ENCODE data around the gene TPST2.

Gene TPST2

GRCh38 chr22:26581026-26581425, 8.9 kb downstream of the TPST2 start:
- no peak for DNase-seq (ENCODE audit: low spot score)
- Mint-ChIP-seq H3K27ac (peak overlapping the region; percentile 3), H3K4me3 (peak overlapping the region; percentile 1), H3K9me3 (no peaks in the 10 kb centered on the region), H3K27me3 (ENCODE audit: low read depth) (no peaks in the 10 kb centered on the region), H3K36me3 (ENCODE audit: low read depth) (peaks cover 17% of the 10 kb centered on the region), H3K4me1 (ENCODE audit: low read depth) (peaks cover 36% of the 10 kb centered on the region)

GRCh38 chr22:26580240-26580962, 9.5 kb downstream of the TPST2 start:
- Mint-ChIP-seq H3K27me3 (ENCODE audit: low read depth) (no peaks in the 10 kb centered on the region), H3K4me3 (peak overlapping the region; percentile 65), H3K4me1 (ENCODE audit: low read depth) (peaks cover 33% of the 10 kb centered on the region)

DNA sequence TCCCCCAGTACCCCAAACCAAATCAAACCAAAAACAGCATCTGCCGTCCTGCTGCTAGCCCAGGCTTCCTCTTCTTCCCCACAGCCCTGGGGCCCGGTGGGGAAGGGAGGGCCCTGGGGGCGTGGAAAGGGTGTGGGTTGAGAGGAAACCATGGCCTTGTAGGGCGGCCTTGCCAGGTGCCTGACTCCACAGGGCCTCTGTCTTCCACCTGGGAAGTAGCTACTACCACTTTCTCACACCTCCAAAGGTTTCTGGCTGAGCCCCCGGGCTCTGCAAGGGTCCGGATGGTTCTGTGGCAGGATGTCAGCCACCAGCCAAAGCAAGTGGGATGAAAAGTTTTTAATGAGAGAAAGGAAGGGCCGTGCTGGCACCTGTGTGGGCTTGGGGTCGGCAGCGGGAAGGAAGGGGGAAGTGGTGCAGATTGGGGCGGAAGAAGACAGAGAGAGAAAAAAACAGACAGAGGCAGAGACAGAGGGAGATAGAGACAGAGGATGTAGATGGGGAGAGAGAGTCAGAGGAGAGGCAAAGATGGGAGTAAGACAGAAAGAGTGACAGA, 10.5 kb downstream of the TPST2 start:
- Mint-ChIP-seq H3K27me3 (ENCODE audit: low read depth) (no peaks in the 10 kb centered on the region), H3K36me3 (ENCODE audit: low read depth) (peaks cover 16% of the 10 kb centered on the region), H3K27ac (peak overlapping the region; percentile 84), H3K4me1 (ENCODE audit: low read depth) (peaks cover 29% of the 10 kb centered on the region), H3K4me3 (peak overlapping the region; percentile 65), H3K9me3 (no peaks in the 10 kb centered on the region)
- DNase-seq (ENCODE audit: low spot score) = peak; percentile 28

More at GRCh38 chr22:26580240-26580962, 9.5 kb downstream of the TPST2 start:
- H3K9me3 Mint-ChIP-seq = no peaks in the 10 kb centered on the region
- peaks cover 17% of the 10 kb centered on the region for H3K36me3 Mint-ChIP-seq (ENCODE audit: low read depth)
- DNase-seq (ENCODE audit: low spot score) = no peak
- peak overlapping the region; percentile 84 for H3K27ac Mint-ChIP-seq

DNA sequence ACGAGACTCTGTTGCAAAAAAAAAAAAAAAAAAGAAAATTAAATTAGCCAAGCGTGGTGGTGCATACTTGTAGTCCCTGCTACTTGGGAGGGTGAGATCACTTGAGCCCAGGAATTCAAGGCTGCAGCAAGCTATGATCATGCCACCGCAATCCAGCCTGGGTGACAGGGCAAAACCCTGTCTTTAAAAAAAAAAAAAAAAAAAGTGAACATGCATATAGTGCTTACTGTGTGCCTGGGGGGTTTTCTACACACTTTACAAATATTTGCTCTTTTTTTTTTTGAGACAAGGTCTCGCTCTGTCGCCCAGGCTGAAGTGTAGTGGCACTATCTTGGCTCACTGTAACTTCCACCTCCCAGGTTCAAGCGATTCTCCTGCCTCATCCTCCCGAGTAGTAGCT, 12.9 kb downstream of the TPST2 start:
- Mint-ChIP-seq H3K4me1 (ENCODE audit: low read depth) (peaks cover 28% of the 10 kb centered on the region), H3K36me3 (ENCODE audit: low read depth) (peaks cover 13% of the 10 kb centered on the region), H3K4me3 (no peak overlapping the region), H3K27me3 (ENCODE audit: low read depth) (no peaks in the 10 kb centered on the region), H3K27ac (no peak overlapping the region), H3K9me3 (no peaks in the 10 kb centered on the region)
- DNase-seq (ENCODE audit: low spot score) = no peak

DNA sequence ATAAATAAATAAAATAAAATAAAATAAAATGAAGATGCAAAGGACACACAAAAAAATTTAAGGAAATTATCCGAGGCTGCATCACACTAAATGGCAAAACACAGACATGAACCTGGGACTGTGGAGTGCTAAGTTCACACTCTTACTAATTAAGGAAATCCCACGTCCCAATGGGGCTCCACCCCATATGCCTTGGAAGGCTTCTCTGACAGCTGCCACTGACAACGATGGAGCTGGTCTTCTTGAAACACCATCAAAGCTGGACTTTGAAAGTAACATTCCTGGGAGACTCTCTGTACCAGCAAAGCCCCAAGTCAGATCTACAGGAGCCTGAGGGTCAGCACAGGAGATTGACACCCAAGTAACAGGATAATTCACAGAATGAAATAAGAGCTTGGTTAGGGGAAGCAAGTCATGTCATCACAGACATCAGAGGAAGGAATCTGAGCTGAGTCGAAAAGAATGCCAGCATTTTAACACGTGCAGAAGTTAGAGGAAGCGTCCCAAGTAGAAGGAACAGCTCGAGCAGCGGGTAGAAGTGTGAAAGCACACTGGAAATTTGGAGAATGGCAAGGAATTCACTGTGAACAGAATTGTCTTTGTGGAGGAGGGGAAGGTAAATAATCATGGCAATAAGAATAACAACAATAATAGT, 13.8 kb downstream of the TPST2 start:
- no peaks in the 10 kb centered on the region for H3K9me3 Mint-ChIP-seq
- H3K36me3 Mint-ChIP-seq (ENCODE audit: low read depth) = peaks cover 13% of the 10 kb centered on the region
- H3K27me3 Mint-ChIP-seq (ENCODE audit: low read depth) = no peaks in the 10 kb centered on the region
- H3K27ac Mint-ChIP-seq = peak overlapping the region; percentile 57
- H3K4me3 Mint-ChIP-seq = no peak overlapping the region
- DNase-seq (ENCODE audit: low spot score) = no peak
- H3K4me1 Mint-ChIP-seq (ENCODE audit: low read depth) = peaks cover 28% of the 10 kb centered on the region

- H3K36me3 Mint-ChIP-seq (ENCODE audit: low read depth) = peaks cover 9% of the 10 kb centered on the region
- no peaks in the 10 kb centered on the region for H3K27me3 Mint-ChIP-seq (ENCODE audit: low read depth)
- no peak overlapping the region for H3K4me3 Mint-ChIP-seq
- no peaks in the 10 kb centered on the region for H3K9me3 Mint-ChIP-seq
- H3K4me1 Mint-ChIP-seq (ENCODE audit: low read depth) = peaks cover 15% of the 10 kb centered on the region
- no peak for DNase-seq (ENCODE audit: low spot score)
- no peak overlapping the region for H3K27ac Mint-ChIP-seq
These were observed 15.8 kb downstream of the TPST2 start for GRCh38 chr22:26574001-26574723.

DNA sequence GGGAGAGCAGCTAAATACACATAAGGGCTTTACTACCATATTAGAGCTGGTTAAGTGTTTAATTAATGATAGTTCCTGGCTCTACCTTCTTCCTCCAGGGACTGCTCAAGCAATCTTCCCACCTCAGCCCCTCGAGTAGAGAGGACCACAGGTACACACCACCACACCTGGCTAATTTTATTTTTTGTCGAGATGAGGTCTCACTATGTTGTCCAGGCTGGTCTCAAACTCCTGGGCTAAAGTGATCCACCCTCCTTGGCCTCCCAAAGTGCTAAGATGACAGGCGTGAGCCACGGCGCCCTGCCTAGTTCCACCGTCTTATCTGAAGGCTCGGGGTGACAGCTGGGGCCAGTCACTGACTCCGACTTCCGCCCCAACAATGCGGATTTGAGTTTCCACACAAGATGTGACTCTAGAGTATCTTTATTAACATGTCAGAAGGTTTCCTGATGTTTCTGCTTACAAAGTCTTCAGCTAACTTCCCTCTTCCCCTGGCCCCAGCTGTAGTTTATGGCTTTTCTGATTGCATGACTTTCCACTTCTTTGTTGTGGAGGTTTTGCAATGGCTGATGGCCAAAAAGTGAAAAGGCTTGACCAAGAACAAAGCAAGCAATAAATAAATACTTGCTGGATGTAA, 16.8 kb downstream of the TPST2 start:
- H3K4me1 Mint-ChIP-seq (ENCODE audit: low read depth) = peaks cover 14% of the 10 kb centered on the region
- DNase-seq (ENCODE audit: low spot score) = no peak
- no peaks in the 10 kb centered on the region for H3K9me3 Mint-ChIP-seq
- H3K4me3 Mint-ChIP-seq = no peak overlapping the region
- peaks cover 6% of the 10 kb centered on the region for H3K36me3 Mint-ChIP-seq (ENCODE audit: low read depth)
- H3K27me3 Mint-ChIP-seq (ENCODE audit: low read depth) = no peaks in the 10 kb centered on the region
- H3K27ac Mint-ChIP-seq = no peak overlapping the region

- no peak for DNase-seq (ENCODE audit: low spot score)
- Mint-ChIP-seq H3K4me1 (ENCODE audit: low read depth) (peaks cover 11% of the 10 kb centered on the region), H3K4me3 (no peak overlapping the region), H3K27ac (peak overlapping the region; percentile 24), H3K36me3 (ENCODE audit: low read depth) (no peaks in the 10 kb centered on the region), H3K9me3 (no peaks in the 10 kb centered on the region), H3K27me3 (ENCODE audit: low read depth) (no peaks in the 10 kb centered on the region)
These were observed 18.9 kb downstream of the TPST2 start for GRCh38 chr22:26570864-26571525.

DNA sequence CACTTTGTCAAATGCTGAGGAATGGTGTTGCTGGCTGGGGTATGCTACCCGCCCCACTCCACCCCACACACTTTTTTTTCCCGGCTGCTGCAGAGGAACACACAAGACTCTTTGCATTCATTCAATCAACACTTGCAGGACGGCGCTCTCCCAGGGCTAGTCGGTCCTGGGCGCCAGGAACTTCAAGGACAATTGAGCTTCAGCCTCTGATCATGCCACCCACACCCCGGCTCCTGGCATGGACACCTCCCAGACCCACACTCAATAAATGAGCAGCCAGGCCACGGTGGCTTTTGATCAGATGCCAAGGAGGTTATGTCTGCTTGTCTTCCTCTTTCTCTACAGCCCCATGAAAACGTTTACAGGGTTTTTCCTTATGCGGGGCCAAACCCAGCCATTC, 19.8 kb downstream of the TPST2 start:
- H3K36me3 Mint-ChIP-seq (ENCODE audit: low read depth) = no peaks in the 10 kb centered on the region
- H3K4me3 Mint-ChIP-seq = no peak overlapping the region
- peaks cover 11% of the 10 kb centered on the region for H3K4me1 Mint-ChIP-seq (ENCODE audit: low read depth)
- no peak for DNase-seq (ENCODE audit: low spot score)
- no peak overlapping the region for H3K27ac Mint-ChIP-seq
- no peaks in the 10 kb centered on the region for H3K9me3 Mint-ChIP-seq
- H3K27me3 Mint-ChIP-seq (ENCODE audit: low read depth) = no peaks in the 10 kb centered on the region

- Mint-ChIP-seq H3K9me3 (no peaks in the 10 kb centered on the region), H3K36me3 (ENCODE audit: low read depth) (no peaks in the 10 kb centered on the region), H3K27ac (no peak overlapping the region), H3K4me3 (no peak overlapping the region), H3K4me1 (ENCODE audit: low read depth) (peaks cover 13% of the 10 kb centered on the region), H3K27me3 (ENCODE audit: low read depth) (no peaks in the 10 kb centered on the region)
- no peak for DNase-seq (ENCODE audit: low spot score)
These were observed 21.7 kb downstream of the TPST2 start for GRCh38 chr22:26568207-26568706.

- Mint-ChIP-seq H3K27me3 (ENCODE audit: low read depth) (no peaks in the 10 kb centered on the region), H3K27ac (no peak overlapping the region), H3K4me1 (ENCODE audit: low read depth) (peaks cover 12% of the 10 kb centered on the region), H3K4me3 (no peak overlapping the region), H3K36me3 (ENCODE audit: low read depth) (no peaks in the 10 kb centered on the region), H3K9me3 (no peaks in the 10 kb centered on the region)
- no peak for DNase-seq (ENCODE audit: low spot score)
These were observed 22.3 kb downstream of the TPST2 start for GRCh38 chr22:26567610-26568009.

GRCh38 chr22:26566994-26567393, 22.9 kb downstream of the TPST2 start:
- peaks cover 12% of the 10 kb centered on the region for H3K4me1 Mint-ChIP-seq (ENCODE audit: low read depth)
- no peak for DNase-seq (ENCODE audit: low spot score)
- H3K27me3 Mint-ChIP-seq (ENCODE audit: low read depth) = no peaks in the 10 kb centered on the region
- no peak overlapping the region for H3K27ac Mint-ChIP-seq
- H3K36me3 Mint-ChIP-seq (ENCODE audit: low read depth) = no peaks in the 10 kb centered on the region
- no peak overlapping the region for H3K4me3 Mint-ChIP-seq
- H3K9me3 Mint-ChIP-seq = no peaks in the 10 kb centered on the region

DNA sequence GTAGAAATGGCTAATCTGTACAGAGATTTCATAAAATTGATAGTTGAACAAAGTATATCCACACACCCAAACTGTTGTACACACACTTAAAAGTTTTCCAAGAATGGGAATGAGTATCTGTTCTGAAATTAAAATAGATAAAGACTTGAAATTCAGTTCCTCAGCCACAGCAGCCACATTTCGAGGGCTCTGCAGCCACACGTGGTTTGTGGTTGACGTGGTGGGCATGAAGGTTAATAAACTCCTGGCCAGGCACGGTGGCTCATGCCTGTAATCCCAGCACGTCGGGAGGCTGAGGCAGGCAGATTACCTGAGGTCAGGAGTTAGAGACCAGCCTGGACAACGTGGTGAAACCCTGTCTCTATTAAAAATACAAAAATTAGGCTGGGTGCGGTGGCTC, 24.0 kb downstream of the TPST2 start:
- Mint-ChIP-seq H3K27ac (no peak overlapping the region), H3K36me3 (ENCODE audit: low read depth) (no peaks in the 10 kb centered on the region), H3K9me3 (no peaks in the 10 kb centered on the region), H3K4me1 (ENCODE audit: low read depth) (peaks cover 10% of the 10 kb centered on the region), H3K27me3 (ENCODE audit: low read depth) (no peaks in the 10 kb centered on the region), H3K4me3 (no peak overlapping the region)
- no peak for DNase-seq (ENCODE audit: low spot score)

All from T-helper 2 cell treated with Interferon-gamma antibody and Interleukin-4, amounts not matched to agents 5 μg/mL and 100 μg/mL, for 36 hours (primary cell).